Thyroid gland (tissue), 4 donors: ENCODE measurements around the gene MROH2A. TPM values are rescaled to one million over a fixed set of nuclear protein-coding genes. Genes with fewer than 3 reads are reported as not detected.

Experiments
- DNase-seq, 2 donors: peaks; one replicate each; pipeline ENCODE4 v3.0.0-alpha.2; 2019
- H3K27ac ChIP-seq, 3 donors: fragments of 200-600 bp; sonication (generic); 1 replicate in 2 of 3; 2 replicates in 1 of 3; pipeline ENCODE4 v1.5.1; 2016 to 2019; ENCODE audit warnings: mild to moderate bottlenecking in 1 of 3, moderate library complexity in 1 of 3
- H3K27me3 ChIP-seq: fragments of 200-600 bp; sonication (generic); one replicate; pipeline ENCODE4 v1.5.1; 2019
- H3K36me3 ChIP-seq, 2 donors: fragments of 200-600 bp; sonication (generic); one replicate each; pipeline ENCODE4 v1.5.1; 2016 to 2019
- H3K4me1 ChIP-seq, 2 donors: fragments of 200-600 bp; sonication (generic); one replicate each; pipeline ENCODE4 v1.5.1; 2017 to 2019
- H3K4me3 ChIP-seq, 3 donors: fragments of 200-600 bp; sonication (generic); replicated peaks in 1 of 3; 1 replicate in 2 of 3; 2 replicates in 1 of 3; pipeline ENCODE4 v1.5.1; 2016; ENCODE audit warnings: mild to moderate bottlenecking in 1 of 3
- H3K9me3 ChIP-seq: fragments of 200-600 bp; sonication (generic); one replicate; pipeline ENCODE4 v1.5.1; 2017
- POLR2A ChIP-seq, 2 donors: fragments of 450-650 bp; IDR thresholded peaks; one replicate each; pipeline ENCODE4 v1.6.1; 2017; ENCODE audit warnings: antibody characterized with exemption in 2 of 2, mild to moderate bottlenecking in 2 of 2, moderate library complexity in 1 of 2
- WGBS, 2 donors: methylation state at CpG; one replicate each; pipeline ENCODE4 v1.1.5; 2017; 5-methylcytosine and 5-hydroxymethylcytosine counted together
- intact Hi-C: fragments of 100-400 bp; cut with DNase I; formaldehyde crosslinking; loops from one replicate; pipeline ENCODE4 v1.15.1; 2023
- total RNA-seq, 4 donors: library from RNA; depleted of rRNA; stranded (reverse); fragments of >200 nt; gene quantifications; one replicate each; pipeline ENCODE4 v1.2.3, GENCODE V29; 2016
- TF ChIP-seq, protein P1 (sequence below), 6 experiments: fragments of 200-600 bp in 3 of 6; fragments of 450-650 bp in 3 of 6; sonication (generic) in 3 of 6; IDR thresholded peaks; one replicate each; pipeline ENCODE4 v1.5.1; 2016 to 2019; ENCODE audit warnings: antibody characterized with exemption in 6 of 6, mild to moderate bottlenecking in 2 of 6, inconsistent platforms in 1 of 6, moderate library complexity in 1 of 6

Gene MROH2A
- total RNA-seq, 4 donors from 2014 or later = 1.3 to 20.4 (median 9.3) TPM

DNA sequence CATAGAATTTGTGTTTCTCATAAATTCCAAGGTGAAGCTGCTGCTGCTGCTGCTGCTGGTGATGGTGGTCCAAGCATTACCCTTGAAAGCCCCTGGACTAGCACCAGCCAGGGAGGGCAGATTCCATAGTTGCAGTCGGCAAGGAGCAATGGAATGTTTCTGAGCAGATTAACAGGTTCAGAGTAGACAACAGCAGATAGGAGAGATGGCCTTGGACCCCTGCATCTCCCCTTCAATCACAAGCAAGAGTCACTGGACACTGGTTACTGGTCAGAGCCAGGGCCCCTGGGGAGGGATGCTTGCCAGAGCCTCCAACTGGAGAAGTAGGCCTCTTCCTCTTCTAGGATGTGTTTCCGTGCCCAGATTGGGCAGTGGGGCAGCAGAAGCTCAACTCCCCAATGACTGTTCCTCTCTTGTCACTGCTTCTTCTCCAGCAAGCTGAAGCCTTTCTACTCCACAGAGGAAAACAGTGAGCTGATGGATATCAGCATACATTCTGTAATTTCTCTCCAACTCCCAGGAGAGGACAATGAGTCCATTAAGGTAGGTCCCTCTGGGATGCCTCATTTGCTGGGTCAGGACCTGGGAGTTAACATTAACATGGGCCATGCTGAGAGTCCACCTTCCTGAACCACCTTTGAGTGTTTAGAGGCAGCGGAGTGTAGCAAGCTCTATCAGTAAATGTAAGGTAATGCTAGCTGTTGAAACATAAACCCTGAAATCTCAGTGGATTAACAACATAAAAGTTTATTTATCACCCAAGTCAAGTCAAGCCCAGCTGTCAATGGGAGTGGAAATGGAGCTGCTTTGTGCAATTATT is 35.3 kb downstream of the MROH2A start:
- DNase-seq = no peak
- no peaks in the 10 kb centered on the region for H3K27me3 ChIP-seq
- intact Hi-C loops = no loop called here
- H3K27ac ChIP-seq = no peak overlapping the region
- no peaks in the 10 kb centered on the region for H3K4me1 ChIP-seq
- WGBS, 2 donors = 80 to 100% methylated on average over 1 to 3 of the region's 3 CpGs
- no peaks in the 10 kb centered on the region for H3K36me3 ChIP-seq
- no peak overlapping the region for H3K4me3 ChIP-seq
- no peak for TF ChIP-seq POLR2A (IDR thresholded peaks at IDR 0.05)
- TF ChIP-seq, protein P1, sequence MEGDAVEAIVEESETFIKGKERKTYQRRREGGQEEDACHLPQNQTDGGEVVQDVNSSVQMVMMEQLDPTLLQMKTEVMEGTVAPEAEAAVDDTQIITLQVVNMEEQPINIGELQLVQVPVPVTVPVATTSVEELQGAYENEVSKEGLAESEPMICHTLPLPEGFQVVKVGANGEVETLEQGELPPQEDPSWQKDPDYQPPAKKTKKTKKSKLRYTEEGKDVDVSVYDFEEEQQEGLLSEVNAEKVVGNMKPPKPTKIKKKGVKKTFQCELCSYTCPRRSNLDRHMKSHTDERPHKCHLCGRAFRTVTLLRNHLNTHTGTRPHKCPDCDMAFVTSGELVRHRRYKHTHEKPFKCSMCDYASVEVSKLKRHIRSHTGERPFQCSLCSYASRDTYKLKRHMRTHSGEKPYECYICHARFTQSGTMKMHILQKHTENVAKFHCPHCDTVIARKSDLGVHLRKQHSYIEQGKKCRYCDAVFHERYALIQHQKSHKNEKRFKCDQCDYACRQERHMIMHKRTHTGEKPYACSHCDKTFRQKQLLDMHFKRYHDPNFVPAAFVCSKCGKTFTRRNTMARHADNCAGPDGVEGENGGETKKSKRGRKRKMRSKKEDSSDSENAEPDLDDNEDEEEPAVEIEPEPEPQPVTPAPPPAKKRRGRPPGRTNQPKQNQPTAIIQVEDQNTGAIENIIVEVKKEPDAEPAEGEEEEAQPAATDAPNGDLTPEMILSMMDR (IDR thresholded peaks at IDR 0.05) = no peak
- no peaks in the 10 kb centered on the region for H3K9me3 ChIP-seq

DNA sequence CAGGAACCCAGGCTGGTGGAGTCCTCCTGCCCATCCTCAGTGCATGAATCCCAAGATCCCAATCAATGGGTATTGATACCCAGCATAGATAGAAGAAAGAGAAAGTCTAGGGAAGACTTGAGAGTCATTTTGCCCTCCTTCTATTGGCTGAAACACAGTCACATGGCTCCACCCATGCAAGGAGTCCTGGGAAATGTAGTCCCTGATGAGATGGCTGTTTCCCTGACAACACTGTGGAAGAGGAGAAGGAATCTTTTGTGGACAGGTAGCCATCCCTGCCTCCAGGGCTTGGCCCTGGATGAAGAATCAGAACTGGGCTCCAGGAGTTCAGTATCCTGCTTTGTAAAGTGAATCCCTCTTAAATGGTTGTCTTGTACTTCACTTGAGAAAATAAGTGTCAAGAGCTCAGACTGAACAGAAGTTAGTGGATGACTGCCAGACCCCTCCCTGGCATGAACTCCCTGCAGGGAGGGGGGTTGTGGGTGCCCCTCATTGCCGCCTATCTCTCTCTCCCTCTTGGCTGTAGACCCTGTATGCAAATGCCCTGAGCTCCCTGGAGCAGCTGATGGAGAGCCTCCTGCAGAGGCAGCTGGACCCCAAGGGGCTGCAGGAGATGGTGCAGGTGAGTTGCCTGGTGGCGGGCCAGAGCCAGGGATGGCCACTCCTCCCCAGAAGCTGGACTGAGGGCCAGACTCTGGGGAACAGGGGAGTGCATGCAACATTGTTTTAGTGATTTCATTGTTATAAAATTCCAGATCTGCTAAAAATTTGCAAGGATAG is 36.1 kb downstream of the MROH2A start:
- WGBS, 2 donors = 54 to 80% methylated on average over 2 of the region's 2 CpGs
- intact Hi-C loops = no loop called here
- Histone ChIP-seq H3K27me3 (no peaks in the 10 kb centered on the region), H3K27ac (no peak overlapping the region), H3K9me3 (no peaks in the 10 kb centered on the region), H3K4me3 (no peak overlapping the region), H3K4me1 (no peaks in the 10 kb centered on the region), H3K36me3 (no peaks in the 10 kb centered on the region)
- no peak for DNase-seq
- TF ChIP-seq POLR2A (IDR thresholded peaks at IDR 0.05) = no peak
- TF ChIP-seq, protein P1 (IDR thresholded peaks at IDR 0.05) = no peak

DNA sequence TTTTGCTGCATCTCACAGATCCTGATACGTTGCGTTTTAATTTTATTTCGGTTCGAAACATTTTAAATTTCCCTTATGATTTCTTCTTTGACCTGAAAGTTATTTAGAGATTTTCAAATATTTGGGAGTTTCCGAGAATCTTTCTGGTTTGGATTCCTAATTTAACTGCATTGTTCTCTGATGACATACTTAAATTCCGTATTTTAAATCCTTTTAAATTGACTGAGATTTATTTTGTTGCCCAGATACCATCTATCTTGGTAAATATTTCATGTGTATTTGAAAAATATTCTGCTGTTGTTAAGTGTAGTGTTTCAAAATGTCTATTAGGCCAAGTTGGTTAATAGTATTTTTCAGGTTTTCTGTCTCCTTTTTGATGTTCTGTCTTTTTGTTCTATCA is 37.7 kb downstream of the MROH2A start:
- intact Hi-C loops = no loop called here
- no peaks in the 10 kb centered on the region for H3K4me1 ChIP-seq
- H3K9me3 ChIP-seq = no peaks in the 10 kb centered on the region
- DNase-seq = no peak
- no peaks in the 10 kb centered on the region for H3K27me3 ChIP-seq
- TF ChIP-seq POLR2A (IDR thresholded peaks at IDR 0.05) = no peak
- TF ChIP-seq, protein P1 (IDR thresholded peaks at IDR 0.05) = no peak
- WGBS, 2 donors = 84% methylated on average over 6 of the region's 6 CpGs
- H3K4me3 ChIP-seq = no peak overlapping the region
- H3K27ac ChIP-seq = no peak overlapping the region
- H3K36me3 ChIP-seq = no peaks in the 10 kb centered on the region

DNA sequence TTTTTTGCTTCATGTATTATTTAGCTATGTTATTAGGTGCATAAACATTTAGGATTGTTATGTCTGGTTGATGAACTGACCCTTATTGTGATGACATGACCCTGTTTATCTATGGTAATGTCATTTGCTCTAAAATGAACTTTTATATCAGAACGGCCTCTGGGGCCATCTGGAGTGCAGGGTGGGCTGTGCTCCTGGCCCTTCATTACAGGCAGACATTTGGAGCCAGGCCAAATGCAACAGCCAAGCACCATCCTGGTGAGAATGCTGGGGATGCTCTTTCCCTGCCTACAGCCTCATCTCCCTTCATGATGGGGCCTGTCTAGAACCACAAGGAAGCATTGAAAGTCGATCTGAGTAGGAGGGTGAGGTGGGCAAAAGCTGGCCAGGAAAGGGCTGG is 38.2 kb downstream of the MROH2A start:
- Histone ChIP-seq H3K4me3 (no peak overlapping the region), H3K27me3 (no peaks in the 10 kb centered on the region), H3K36me3 (no peaks in the 10 kb centered on the region), H3K9me3 (no peaks in the 10 kb centered on the region), H3K27ac (no peak overlapping the region), H3K4me1 (no peaks in the 10 kb centered on the region)
- DNase-seq = no peak
- WGBS, 2 donors = 60% methylated on average over 2 of the region's 2 CpGs
- intact Hi-C loops = no loop called here
- no peak for TF ChIP-seq POLR2A (IDR thresholded peaks at IDR 0.05)
- TF ChIP-seq, protein P1 (IDR thresholded peaks at IDR 0.05) = no peak

DNA sequence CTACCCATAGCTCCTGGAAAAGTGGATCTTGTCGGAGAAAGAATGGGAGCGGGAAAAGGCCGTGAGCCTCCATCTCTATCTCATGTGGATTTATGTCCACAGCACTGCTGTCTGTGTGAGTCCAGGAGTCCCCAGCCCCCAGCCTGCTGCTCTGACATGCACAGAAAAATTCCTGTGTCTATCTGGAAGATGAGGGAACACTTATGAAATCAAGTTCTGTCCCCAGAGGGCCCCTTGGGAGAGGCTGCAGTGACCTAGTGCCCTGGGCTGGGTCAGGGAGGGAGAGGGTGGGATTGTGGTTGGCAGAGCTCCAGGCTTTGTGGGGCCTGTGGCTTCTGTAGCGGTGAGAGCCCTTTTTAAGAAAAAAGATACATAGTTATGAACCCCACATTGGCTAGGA is 38.6 kb downstream of the MROH2A start:
- H3K4me3 ChIP-seq = no peak overlapping the region
- no peak for DNase-seq
- H3K4me1 ChIP-seq = no peaks in the 10 kb centered on the region
- intact Hi-C loops = no loop called here
- TF ChIP-seq, protein P1 (IDR thresholded peaks at IDR 0.05) = no peak
- no peak for TF ChIP-seq POLR2A (IDR thresholded peaks at IDR 0.05)
- H3K9me3 ChIP-seq = no peaks in the 10 kb centered on the region
- no peak overlapping the region for H3K27ac ChIP-seq
- H3K27me3 ChIP-seq = no peaks in the 10 kb centered on the region
- no peaks in the 10 kb centered on the region for H3K36me3 ChIP-seq
- 83 to 88% methylated on average over 4 of the region's 4 CpGs for WGBS, 2 donors
